ENCODE results near the gene FSD2.

The FSD2 gene

GRCh38 chr15:82840166-82840565 lies 34.3 kb upstream of the FSD2 start:
- H3K4me3 ChIP-seq (ENCODE audit: low read depth, low read length) = no peak overlapping the region
- DNase-seq (ENCODE audit: low read depth) = no peak
- TF ChIP-seq CTCF (IDR thresholded peaks at IDR 0.05; ENCODE audit: insufficient read depth, low read depth, low read length, missing control alignments) = no peak

- no peak for DNase-seq (ENCODE audit: low read depth)
- TF ChIP-seq CTCF (IDR thresholded peaks at IDR 0.05; ENCODE audit: insufficient read depth, low read depth, low read length, missing control alignments) = no peak
- no peak overlapping the region for H3K4me3 ChIP-seq (ENCODE audit: low read depth, low read length)
These were observed 33.3 kb upstream of the FSD2 start for GRCh38 chr15:82839136-82839535.

GRCh38 chr15:82838096-82838735 lies 32.3 kb upstream of the FSD2 start:
- H3K4me3 ChIP-seq (ENCODE audit: low read depth, low read length) = no peak overlapping the region
- no peak for DNase-seq (ENCODE audit: low read depth)
- no peak for TF ChIP-seq CTCF (IDR thresholded peaks at IDR 0.05; ENCODE audit: insufficient read depth, low read depth, low read length, missing control alignments)

- H3K4me3 ChIP-seq (ENCODE audit: low read depth, low read length) = no peak overlapping the region
These were observed 29.6 kb upstream of the FSD2 start for GRCh38 chr15:82835391-82835917.

GRCh38 chr15:82833362-82833682 lies 27.5 kb upstream of the FSD2 start:
- DNase-seq (ENCODE audit: low read depth) = no peak
- no peak overlapping the region for H3K4me3 ChIP-seq (ENCODE audit: low read depth, low read length)
- TF ChIP-seq CTCF (IDR thresholded peaks at IDR 0.05; ENCODE audit: insufficient read depth, low read depth, low read length, missing control alignments) = no peak

More at GRCh38 chr15:82835391-82835917, 29.6 kb upstream of the FSD2 start:
- no peak for TF ChIP-seq CTCF (IDR thresholded peaks at IDR 0.05; ENCODE audit: insufficient read depth, low read depth, low read length, missing control alignments)
- DNase-seq (ENCODE audit: low read depth) = no peak

GRCh38 chr15:82832601-82833361 lies 26.9 kb upstream of the FSD2 start:
- DNase-seq (ENCODE audit: low read depth) = peak; percentile 75
- no peak overlapping the region for H3K4me3 ChIP-seq (ENCODE audit: low read depth, low read length)
- no peak for TF ChIP-seq CTCF (IDR thresholded peaks at IDR 0.05; ENCODE audit: insufficient read depth, low read depth, low read length, missing control alignments)

All from GM12865 (cell line).